Suprapubic skin (tissue), 4 donors: ENCODE measurements around the gene MAGEF1. TPM values are rescaled to one million over a fixed set of nuclear protein-coding genes. Genes with fewer than 3 reads are reported as not detected.
A peak's percentile ranks its signal among the peaks of the same experiment; 100 is the strongest.

Source experiments
- DNase-seq, 2 donors: peaks; one replicate each; pipeline ENCODE4 v3.0.0-alpha.2; 2019; ENCODE audit warnings: low spot score in 2 of 2
- H3K27ac ChIP-seq: fragments of 200-600 bp; sonication (generic); one replicate; pipeline ENCODE4 v1.5.1; 2019
- H3K27me3 ChIP-seq: fragments of 200-600 bp; sonication (generic); one replicate; pipeline ENCODE4 v1.5.1; 2019
- H3K36me3 ChIP-seq: fragments of 200-600 bp; sonication (generic); one replicate; pipeline ENCODE4 v1.5.1; 2019
- H3K4me1 ChIP-seq: fragments of 200-600 bp; sonication (generic); one replicate; pipeline ENCODE4 v1.5.1; 2019
- H3K4me3 ChIP-seq: fragments of 200-600 bp; sonication (generic); one replicate; pipeline ENCODE4 v1.5.1; 2019; ENCODE audit warnings: mild to moderate bottlenecking
- H3K9me3 ChIP-seq: fragments of 200-600 bp; sonication (generic); one replicate; pipeline ENCODE4 v1.5.1; 2019
- CTCF ChIP-seq, 2 donors: fragments of 200-600 bp in 1 of 2; fragments of 450-650 bp in 1 of 2; sonication (generic) in 1 of 2; IDR thresholded peaks; one replicate each; pipeline ENCODE4 v1.5.1; 2016 to 2019; ENCODE audit warnings: antibody characterized with exemption in 2 of 2, mild to moderate bottlenecking in 1 of 2, moderate library complexity in 1 of 2
- EP300 ChIP-seq: sonication (generic); formaldehyde crosslinking; IDR thresholded peaks from one replicate; pipeline ENCODE4 v1.6.1; 2017; ENCODE audit warnings: antibody characterized with exemption
- POLR2A ChIP-seq, 2 donors: fragments of 450-650 bp; IDR thresholded peaks; one replicate each; pipeline ENCODE4 v1.6.1; 2017; ENCODE audit warnings: antibody characterized with exemption in 2 of 2, mild to moderate bottlenecking in 2 of 2, moderate library complexity in 2 of 2
- POLR2AphosphoS5 ChIP-seq, 3 donors: sonication (generic); formaldehyde crosslinking; IDR thresholded peaks; one replicate each; pipeline ENCODE4 v1.6.1; 2017; ENCODE audit warnings: antibody characterized with exemption in 3 of 3
- WGBS: methylation state at CpG from one replicate; pipeline ENCODE4 v1.1.5; 2018; 5-methylcytosine and 5-hydroxymethylcytosine counted together
- total RNA-seq, 4 donors: library from RNA; depleted of rRNA; stranded (reverse); fragments of >200 nt; gene quantifications; one replicate each; pipeline ENCODE4 v1.1.0, GENCODE V29; 2016

MAGEF1 gene
- total RNA-seq: 10 to 100 TPM; 12.8 to 26.5 (median 17.7) TPM

- TF ChIP-seq POLR2AphosphoS5 (IDR thresholded peaks at IDR 0.05) (no peak), EP300 (no peak), CTCF (IDR thresholded peaks at IDR 0.05) (no peak), POLR2A (IDR thresholded peaks at IDR 0.05) (peak in 1 of 2 donors; percentile 39)
- peak within 1 kb of the TSS; percentile 85 for H3K27ac ChIP-seq
- DNase-seq: peak in 1 of 2 donors; percentile 87
- no peaks in the 10 kb centered on the region for H3K36me3 ChIP-seq
- H3K27me3 ChIP-seq: no peaks in the 10 kb centered on the region
- WGBS: under 1% methylated on average over 30 of the region's 67 CpGs
- no peaks in the 10 kb centered on the region for H3K9me3 ChIP-seq
- H3K4me1 ChIP-seq: peaks cover 30% of the 10 kb centered on the region
- peak within 1 kb of the TSS; percentile 68 for H3K4me3 ChIP-seq
Measured at GRCh38 chr3:184711493-184712247, at the start of gene MAGEF1. Gene MAGEF1, minus strand, starts transcription at chr3:184712064. Its CDS starts 243 bp downstream, at chr3:184711821.

GRCh38 chr3:184761075-184761841 is 49.4 kb upstream of the MAGEF1 start:
- no peak overlapping the region for H3K27ac ChIP-seq
- no peaks in the 10 kb centered on the region for H3K9me3 ChIP-seq
- H3K36me3 ChIP-seq: no peaks in the 10 kb centered on the region
- H3K4me1 ChIP-seq: peaks cover 43% of the 10 kb centered on the region
- H3K4me3 ChIP-seq: no peak overlapping the region
- DNase-seq: no peak
- WGBS: 48% methylated on average over 13 of the region's 13 CpGs
- TF ChIP-seq CTCF (IDR thresholded peaks at IDR 0.05) (no peak), POLR2A (IDR thresholded peaks at IDR 0.05) (no peak), EP300 (no peak), POLR2AphosphoS5 (IDR thresholded peaks at IDR 0.05) (no peak)
- H3K27me3 ChIP-seq: no peaks in the 10 kb centered on the region

GRCh38 chr3:184760337-184761074 is 48.6 kb upstream of the MAGEF1 start:
- no peaks in the 10 kb centered on the region for H3K36me3 ChIP-seq
- DNase-seq: no peak
- WGBS: 63% methylated on average over 7 of the region's 8 CpGs
- H3K4me3 ChIP-seq: no peak overlapping the region
- H3K27me3 ChIP-seq: no peaks in the 10 kb centered on the region
- peaks cover 50% of the 10 kb centered on the region for H3K4me1 ChIP-seq
- no peak overlapping the region for H3K27ac ChIP-seq
- TF ChIP-seq POLR2A (IDR thresholded peaks at IDR 0.05) (no peak), EP300 (no peak), POLR2AphosphoS5 (IDR thresholded peaks at IDR 0.05) (no peak), CTCF (IDR thresholded peaks at IDR 0.05) (no peak)
- H3K9me3 ChIP-seq: no peaks in the 10 kb centered on the region

GRCh38 chr3:184759666-184760200 is 47.9 kb upstream of the MAGEF1 start:
- no peaks in the 10 kb centered on the region for H3K9me3 ChIP-seq
- no peak overlapping the region for H3K27ac ChIP-seq
- WGBS: 82% methylated on average over 12 of the region's 14 CpGs
- no peaks in the 10 kb centered on the region for H3K36me3 ChIP-seq
- DNase-seq: no peak
- H3K4me3 ChIP-seq: no peak overlapping the region
- H3K27me3 ChIP-seq: no peaks in the 10 kb centered on the region
- TF ChIP-seq POLR2A (IDR thresholded peaks at IDR 0.05) (no peak), CTCF (IDR thresholded peaks at IDR 0.05) (no peak), POLR2AphosphoS5 (IDR thresholded peaks at IDR 0.05) (no peak), EP300 (no peak)
- H3K4me1 ChIP-seq: peaks cover 48% of the 10 kb centered on the region
